ENCODE results near the gene RNPEPL1. TPM values are rescaled to one million over a fixed set of nuclear protein-coding genes. Genes with fewer than 3 reads are reported as not detected.

Gene RNPEPL1
- total RNA-seq, 3 donors from 2014 or later (not counting 1 experiment from before 2014, with no cell fraction given) = 145 to 167 (median 164) TPM

DNA sequence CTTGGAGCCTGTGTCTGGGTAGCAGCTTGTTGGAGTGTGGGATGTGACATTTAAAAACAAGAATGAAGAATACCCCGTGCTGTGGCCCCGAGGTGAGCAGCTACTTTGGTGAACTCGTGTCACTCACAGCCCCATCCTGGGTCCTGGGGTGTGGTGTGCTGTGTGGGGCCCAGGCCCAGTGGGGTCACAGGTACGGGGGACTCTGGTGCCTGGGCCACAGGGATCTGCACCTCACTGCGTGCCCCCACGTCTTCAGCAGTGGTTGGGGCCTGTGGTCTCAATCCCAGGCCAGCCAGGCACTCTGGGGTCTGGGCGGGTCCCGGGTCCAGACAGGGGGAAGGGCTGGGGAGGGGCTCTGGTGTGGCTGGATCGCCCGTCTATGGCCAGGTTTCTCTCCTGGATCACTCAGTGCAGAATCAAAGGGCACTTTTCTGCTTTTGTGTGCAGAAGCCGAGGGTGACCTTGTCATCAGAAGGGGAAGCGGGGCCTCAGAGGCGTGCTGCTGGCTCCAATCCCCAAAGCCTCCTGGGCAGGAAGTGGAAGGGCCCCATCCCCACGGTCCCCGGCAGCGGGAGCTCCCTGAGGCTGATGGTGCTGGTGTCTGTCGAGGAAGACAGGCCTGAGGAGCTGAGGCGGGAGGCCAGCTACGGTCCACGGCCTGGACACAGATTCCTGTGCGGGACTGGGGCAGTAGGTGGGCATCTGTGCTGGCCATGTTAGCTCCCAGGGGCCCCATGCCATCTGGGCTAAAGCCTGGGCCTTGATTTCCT is 58.4 kb downstream of the RNPEPL1 start:
- no peak for ATAC-seq
- no peaks in the 10 kb centered on the region for H3K27me3 Mint-ChIP-seq (ENCODE audit: low read depth in 2 of 2)
- H3K36me3 ChIP-seq (ENCODE audit: control insufficient read depth, insufficient read depth, low read length) = no peaks in the 10 kb centered on the region
- H3K9me3 ChIP-seq (ENCODE audit: control insufficient read depth, insufficient read depth, low read length) = no peaks in the 10 kb centered on the region
- no peaks in the 10 kb centered on the region for H3K9me3 Mint-ChIP-seq
- H3K4me1 Mint-ChIP-seq = peaks cover 25 to 42% of the 10 kb centered on the region in 2 donors
- intact Hi-C loops (cut with micrococcal nuclease) = no loop called here
- peaks cover 59% of the 10 kb centered on the region for H3K4me1 ChIP-seq (ENCODE audit: control insufficient read depth, insufficient read depth, low read length)
- WGBS (ENCODE audit: insufficient coverage) = 42% methylated on average over 21 of the region's 21 CpGs
- TF ChIP-seq, protein P1, sequence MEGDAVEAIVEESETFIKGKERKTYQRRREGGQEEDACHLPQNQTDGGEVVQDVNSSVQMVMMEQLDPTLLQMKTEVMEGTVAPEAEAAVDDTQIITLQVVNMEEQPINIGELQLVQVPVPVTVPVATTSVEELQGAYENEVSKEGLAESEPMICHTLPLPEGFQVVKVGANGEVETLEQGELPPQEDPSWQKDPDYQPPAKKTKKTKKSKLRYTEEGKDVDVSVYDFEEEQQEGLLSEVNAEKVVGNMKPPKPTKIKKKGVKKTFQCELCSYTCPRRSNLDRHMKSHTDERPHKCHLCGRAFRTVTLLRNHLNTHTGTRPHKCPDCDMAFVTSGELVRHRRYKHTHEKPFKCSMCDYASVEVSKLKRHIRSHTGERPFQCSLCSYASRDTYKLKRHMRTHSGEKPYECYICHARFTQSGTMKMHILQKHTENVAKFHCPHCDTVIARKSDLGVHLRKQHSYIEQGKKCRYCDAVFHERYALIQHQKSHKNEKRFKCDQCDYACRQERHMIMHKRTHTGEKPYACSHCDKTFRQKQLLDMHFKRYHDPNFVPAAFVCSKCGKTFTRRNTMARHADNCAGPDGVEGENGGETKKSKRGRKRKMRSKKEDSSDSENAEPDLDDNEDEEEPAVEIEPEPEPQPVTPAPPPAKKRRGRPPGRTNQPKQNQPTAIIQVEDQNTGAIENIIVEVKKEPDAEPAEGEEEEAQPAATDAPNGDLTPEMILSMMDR (IDR thresholded peaks at IDR 0.05) = no peak
- peak overlapping the region; percentile 13 for H3K4me3 Mint-ChIP-seq
- no peaks in the 10 kb centered on the region for H3K36me3 Mint-ChIP-seq
- no peak overlapping the region for H3K4me3 ChIP-seq (ENCODE audit: low read length)
- H3K27ac Mint-ChIP-seq = peak overlapping the region in 1 of 2 donors; percentile 91
- H3K27ac ChIP-seq (ENCODE audit: low read length) = peak overlapping the region; percentile 32
- no peaks in the 10 kb centered on the region for H3K27me3 ChIP-seq (ENCODE audit: control insufficient read depth, insufficient read depth, low read length)
- peak in 1 of 2 donors; percentile 39 for DNase-seq

DNA sequence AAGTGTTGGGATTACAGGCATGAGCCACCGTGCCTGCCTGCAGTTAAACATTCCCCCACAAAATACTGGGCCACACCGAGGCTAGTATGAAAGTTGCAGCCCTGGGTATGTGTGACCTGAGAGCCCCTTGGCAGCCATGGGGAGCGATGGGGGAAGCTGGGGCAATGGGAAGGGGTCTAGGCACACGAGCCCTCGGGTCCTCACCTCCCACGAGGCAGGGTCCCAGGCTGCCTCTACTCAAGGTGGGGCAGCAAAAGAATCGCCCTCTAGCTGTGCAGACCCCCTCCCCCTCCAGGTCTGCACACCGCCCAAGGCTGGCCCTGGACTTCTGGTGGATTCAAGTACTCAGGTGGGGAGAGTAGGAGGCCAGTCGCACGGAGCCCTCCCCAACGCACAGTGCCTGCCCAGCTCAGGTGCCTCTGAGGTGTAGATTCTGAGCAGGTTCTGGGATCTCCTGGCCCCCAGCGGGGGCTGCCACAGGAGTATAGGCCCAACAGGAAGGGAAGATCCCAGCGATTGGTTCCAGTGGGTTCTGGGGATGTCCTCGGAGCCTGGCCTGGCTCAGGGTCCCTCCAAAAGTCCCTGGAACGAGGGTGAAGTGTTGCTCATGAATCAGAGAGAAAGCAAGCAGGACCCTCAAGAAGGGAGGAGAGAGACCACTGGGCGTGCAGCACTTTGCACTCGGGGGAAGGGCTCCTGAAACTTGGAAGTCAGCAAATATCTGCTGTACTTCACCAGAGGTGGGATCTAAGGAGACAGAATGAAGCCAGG is 59.6 kb downstream of the RNPEPL1 start:
- intact Hi-C loops (cut with micrococcal nuclease) = no loop called here
- TF ChIP-seq, protein P1 (IDR thresholded peaks at IDR 0.05) = no peak
- H3K36me3 Mint-ChIP-seq = no peaks in the 10 kb centered on the region
- Histone ChIP-seq H3K4me3 (ENCODE audit: low read length) (no peak overlapping the region), H3K9me3 (ENCODE audit: control insufficient read depth, insufficient read depth, low read length) (no peaks in the 10 kb centered on the region), H3K27me3 (ENCODE audit: control insufficient read depth, insufficient read depth, low read length) (no peaks in the 10 kb centered on the region), H3K36me3 (ENCODE audit: control insufficient read depth, insufficient read depth, low read length) (no peaks in the 10 kb centered on the region), H3K4me1 (ENCODE audit: control insufficient read depth, insufficient read depth, low read length) (peaks cover 46% of the 10 kb centered on the region), H3K27ac (ENCODE audit: low read length) (no peak overlapping the region)
- DNase-seq = peak in 1 of 2 donors; percentile 11
- 93% methylated on average over 16 of the region's 17 CpGs for WGBS (ENCODE audit: insufficient coverage)
- no peak overlapping the region for H3K4me3 Mint-ChIP-seq
- no peaks in the 10 kb centered on the region for H3K27me3 Mint-ChIP-seq (ENCODE audit: low read depth in 2 of 2)
- H3K4me1 Mint-ChIP-seq = peaks cover 13 to 30% of the 10 kb centered on the region in 2 donors
- ATAC-seq = no peak
- no peaks in the 10 kb centered on the region for H3K9me3 Mint-ChIP-seq
- H3K27ac Mint-ChIP-seq = no peak overlapping the region

DNA sequence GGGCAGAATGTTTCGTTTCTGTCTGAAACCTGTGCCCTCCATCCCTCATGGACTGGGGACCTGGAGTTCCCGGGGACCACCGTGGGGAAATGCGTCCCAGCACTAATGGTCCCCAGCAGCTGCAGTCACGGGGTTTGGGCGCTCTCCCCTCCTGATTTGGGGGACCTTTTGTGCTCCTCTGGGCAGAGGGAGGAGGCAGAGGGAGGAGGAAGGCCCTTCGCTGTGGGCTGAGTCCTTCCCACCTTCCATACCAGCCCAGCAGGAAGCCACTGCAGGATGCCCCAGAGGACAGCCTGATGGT is 60.2 kb downstream of the RNPEPL1 start:
- no peaks in the 10 kb centered on the region for H3K36me3 Mint-ChIP-seq
- peaks cover 41% of the 10 kb centered on the region for H3K4me1 ChIP-seq (ENCODE audit: control insufficient read depth, insufficient read depth, low read length)

More for the DNA sequence above, 60.2 kb downstream of the RNPEPL1 start:
- intact Hi-C loops (cut with micrococcal nuclease) = no loop called here
- peaks cover under 1 to 2% of the 10 kb centered on the region in 2 donors for H3K9me3 Mint-ChIP-seq
- no peak overlapping the region for H3K27ac ChIP-seq (ENCODE audit: low read length)
- H3K4me1 Mint-ChIP-seq = peaks cover 8 to 25% of the 10 kb centered on the region in 2 donors
- H3K27ac Mint-ChIP-seq = no peak overlapping the region
- H3K4me3 ChIP-seq (ENCODE audit: low read length) = no peak overlapping the region
- no peak overlapping the region for H3K4me3 Mint-ChIP-seq
- 88% methylated on average over 6 of the region's 7 CpGs for WGBS (ENCODE audit: insufficient coverage)
- no peaks in the 10 kb centered on the region for H3K36me3 ChIP-seq (ENCODE audit: control insufficient read depth, insufficient read depth, low read length)
- ATAC-seq (no peak), DNase-seq (no peak)
- no peaks in the 10 kb centered on the region for H3K27me3 Mint-ChIP-seq (ENCODE audit: low read depth in 2 of 2)
- no peaks in the 10 kb centered on the region for H3K9me3 ChIP-seq (ENCODE audit: control insufficient read depth, insufficient read depth, low read length)
- TF ChIP-seq, protein P1 (IDR thresholded peaks at IDR 0.05) = no peak
- no peaks in the 10 kb centered on the region for H3K27me3 ChIP-seq (ENCODE audit: control insufficient read depth, insufficient read depth, low read length)
